Mesothelial cell of epicardium (in vitro differentiated cells): ENCODE results near the gene CFAP97D2. TPM values are rescaled to one million over a fixed set of nuclear protein-coding genes. Genes with fewer than 3 reads are reported as not detected.

Experiments
- DNase-seq, 2 experiments: peaks; one replicate each; pipeline ENCODE4 v3.0.0; 2021; ENCODE audit warnings: low spot score in 2 of 2; ENCODE audit not compliant: unreplicated experiment in 2 of 2
- H3K27ac Mint-ChIP-seq: 2 replicates; pipeline ENCODE4 v1.8.0; 2021; ENCODE audit warnings: mixed read lengths
- H3K27me3 Mint-ChIP-seq: 2 replicates; pipeline ENCODE4 v1.8.0; 2021; ENCODE audit warnings: low read depth, mixed read lengths
- H3K36me3 Mint-ChIP-seq: 2 replicates; pipeline ENCODE4 v1.8.0; 2021; ENCODE audit warnings: mixed read lengths
- H3K4me1 Mint-ChIP-seq: 2 replicates; pipeline ENCODE4 v1.8.0; 2021; ENCODE audit warnings: mixed read lengths
- H3K4me3 Mint-ChIP-seq: 2 replicates; pipeline ENCODE4 v1.8.0; 2021; ENCODE audit warnings: mild to moderate bottlenecking, moderate library complexity, mixed read lengths
- H3K9me3 Mint-ChIP-seq: 2 replicates; pipeline ENCODE4 v1.8.0; 2021; ENCODE audit warnings: mixed read lengths
- total RNA-seq: library from RNA; stranded (reverse); gene quantifications from 3 replicates; pipeline ENCODE4 v1.2.1, GENCODE V29; 2021
- TF ChIP-seq, protein P1 (sequence below): fragments of 200-600 bp; sonication (generic); IDR thresholded peaks from one replicate; pipeline ENCODE4 v1.5.0; 2021; ENCODE audit warnings: antibody characterized with exemption; ENCODE audit not compliant: unreplicated experiment

Gene CFAP97D2
- total RNA-seq, 1 donor from 2014 or later: not detected

DNA sequence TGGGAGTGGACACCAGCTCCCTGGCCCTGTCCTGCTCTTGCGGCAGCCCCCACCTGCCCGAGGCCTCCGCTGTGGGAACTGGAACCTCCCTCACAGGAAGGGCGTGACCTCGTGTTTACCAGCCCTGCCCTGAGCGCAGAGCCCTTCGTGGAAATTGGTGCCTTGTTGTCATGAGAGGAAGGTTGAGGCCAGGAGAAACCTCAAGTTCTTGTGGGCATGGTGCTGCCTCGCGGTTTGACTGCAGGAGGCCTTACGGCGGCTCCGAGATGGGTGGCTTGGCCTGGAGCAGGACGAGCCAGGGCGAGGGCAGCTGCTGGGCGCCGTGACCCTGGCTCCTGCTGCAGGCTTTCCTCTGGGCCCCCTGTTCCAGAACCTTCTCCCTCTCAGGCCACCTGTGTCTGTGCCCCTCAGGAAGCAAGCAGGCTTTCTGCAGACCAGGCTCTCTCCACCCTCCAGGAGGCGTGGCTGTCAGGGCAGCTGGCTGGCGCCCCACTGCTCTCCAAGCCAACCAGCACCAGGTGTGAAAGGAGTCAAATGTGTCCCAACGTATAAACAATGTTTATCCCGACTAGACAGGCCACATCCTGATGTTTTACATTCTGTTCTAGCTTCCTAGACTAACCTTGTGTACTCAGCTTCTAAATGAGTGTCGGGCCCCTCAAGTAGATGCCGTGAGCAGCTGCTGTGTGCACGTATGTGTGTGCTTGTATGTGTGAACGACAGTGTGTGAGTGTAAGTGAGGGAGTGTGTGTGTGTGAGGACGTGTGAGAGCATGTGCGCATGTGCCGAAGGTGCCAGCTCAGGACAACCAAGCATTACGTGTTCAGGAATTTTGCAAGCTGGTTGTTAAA lies 36.2 kb upstream of the CFAP97D2 start:
- peaks cover under 1% of the 10 kb centered on the region for H3K27me3 Mint-ChIP-seq
- DNase-seq: no peak
- H3K4me1 Mint-ChIP-seq: no peaks in the 10 kb centered on the region
- no peaks in the 10 kb centered on the region for H3K36me3 Mint-ChIP-seq
- no peaks in the 10 kb centered on the region for H3K9me3 Mint-ChIP-seq
- TF ChIP-seq, protein P1, sequence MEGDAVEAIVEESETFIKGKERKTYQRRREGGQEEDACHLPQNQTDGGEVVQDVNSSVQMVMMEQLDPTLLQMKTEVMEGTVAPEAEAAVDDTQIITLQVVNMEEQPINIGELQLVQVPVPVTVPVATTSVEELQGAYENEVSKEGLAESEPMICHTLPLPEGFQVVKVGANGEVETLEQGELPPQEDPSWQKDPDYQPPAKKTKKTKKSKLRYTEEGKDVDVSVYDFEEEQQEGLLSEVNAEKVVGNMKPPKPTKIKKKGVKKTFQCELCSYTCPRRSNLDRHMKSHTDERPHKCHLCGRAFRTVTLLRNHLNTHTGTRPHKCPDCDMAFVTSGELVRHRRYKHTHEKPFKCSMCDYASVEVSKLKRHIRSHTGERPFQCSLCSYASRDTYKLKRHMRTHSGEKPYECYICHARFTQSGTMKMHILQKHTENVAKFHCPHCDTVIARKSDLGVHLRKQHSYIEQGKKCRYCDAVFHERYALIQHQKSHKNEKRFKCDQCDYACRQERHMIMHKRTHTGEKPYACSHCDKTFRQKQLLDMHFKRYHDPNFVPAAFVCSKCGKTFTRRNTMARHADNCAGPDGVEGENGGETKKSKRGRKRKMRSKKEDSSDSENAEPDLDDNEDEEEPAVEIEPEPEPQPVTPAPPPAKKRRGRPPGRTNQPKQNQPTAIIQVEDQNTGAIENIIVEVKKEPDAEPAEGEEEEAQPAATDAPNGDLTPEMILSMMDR: no peak
- H3K27ac Mint-ChIP-seq: no peak overlapping the region
- no peak overlapping the region for H3K4me3 Mint-ChIP-seq

DNA sequence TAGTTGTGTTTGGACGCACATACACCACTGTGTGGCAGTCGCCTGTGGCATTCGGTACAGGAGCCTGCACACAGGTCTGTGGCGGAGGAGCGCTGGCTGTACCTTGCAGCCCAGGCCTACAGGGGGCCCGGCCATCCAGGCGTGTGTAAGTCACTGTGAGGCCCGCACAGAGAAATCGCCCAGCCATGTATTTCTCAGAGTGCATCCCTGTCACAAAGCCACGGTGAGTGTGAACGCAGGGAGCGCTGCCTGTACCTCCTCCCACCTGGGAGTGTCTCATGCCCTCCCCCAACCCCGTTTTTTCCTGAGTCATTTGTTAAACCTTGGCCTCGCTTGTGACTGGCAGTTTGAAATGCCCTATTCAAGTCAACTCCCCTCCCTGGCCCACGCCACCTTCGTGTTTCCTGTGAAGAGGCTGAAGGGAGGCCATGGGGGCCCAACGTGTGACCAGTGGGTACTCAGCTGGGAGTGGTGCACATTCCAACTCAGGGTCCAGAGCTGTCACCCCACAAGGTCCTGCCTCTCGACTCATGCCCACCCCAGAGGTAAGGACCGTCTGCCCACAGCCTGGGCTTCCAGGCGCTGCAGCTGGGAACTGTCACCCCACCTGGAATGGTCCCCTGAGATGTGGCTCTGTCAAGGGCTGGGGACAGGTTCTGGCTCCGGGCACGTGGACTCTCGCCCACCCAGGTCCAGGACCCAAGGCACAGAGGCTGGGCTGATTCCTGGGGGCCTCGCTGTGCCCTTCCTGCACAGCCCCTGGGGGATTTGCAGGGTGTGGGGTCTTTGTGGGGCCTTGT lies 35.1 kb upstream of the CFAP97D2 start:
- TF ChIP-seq, protein P1: no peak
- H3K9me3 Mint-ChIP-seq: no peaks in the 10 kb centered on the region
- no peak overlapping the region for H3K27ac Mint-ChIP-seq
- H3K36me3 Mint-ChIP-seq: no peaks in the 10 kb centered on the region
- no peak overlapping the region for H3K4me3 Mint-ChIP-seq
- H3K27me3 Mint-ChIP-seq: peaks cover 2% of the 10 kb centered on the region
- no peaks in the 10 kb centered on the region for H3K4me1 Mint-ChIP-seq
- DNase-seq: no peak

DNA sequence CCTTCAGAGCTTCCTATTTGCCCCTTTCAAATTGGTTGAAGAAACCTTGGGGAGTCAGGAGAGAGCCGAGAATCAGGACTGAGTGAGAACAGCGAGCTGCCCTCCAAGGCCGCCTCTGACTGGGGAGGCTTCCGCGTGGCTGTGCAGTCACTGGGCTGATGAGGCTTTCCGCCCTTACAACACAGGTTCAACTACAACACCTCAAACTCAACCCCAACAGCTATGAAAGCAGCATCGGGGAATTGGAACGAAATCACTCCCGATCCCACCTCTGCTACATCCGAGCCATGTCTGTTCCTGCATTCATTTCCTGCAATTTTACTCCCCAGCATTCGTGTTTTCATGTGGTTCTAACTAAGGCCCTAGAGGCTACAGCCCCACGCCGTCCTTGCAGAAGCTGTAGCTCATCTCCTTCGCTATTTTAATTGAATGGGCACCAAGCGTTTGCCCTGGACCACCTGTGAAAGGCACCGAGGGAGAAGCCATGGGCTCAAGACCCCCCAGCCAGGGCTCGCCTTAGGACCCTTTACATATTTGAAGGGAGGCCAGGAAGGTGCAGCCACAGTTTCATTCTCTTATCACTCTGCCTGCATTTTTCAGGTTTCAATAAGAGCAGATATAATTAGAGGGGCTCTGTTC lies 34.3 kb upstream of the CFAP97D2 start:
- H3K9me3 Mint-ChIP-seq: no peaks in the 10 kb centered on the region
- no peak overlapping the region for H3K4me3 Mint-ChIP-seq
- H3K27ac Mint-ChIP-seq: no peak overlapping the region
- H3K27me3 Mint-ChIP-seq: peaks cover 2% of the 10 kb centered on the region
- DNase-seq: no peak
- TF ChIP-seq, protein P1: no peak
- H3K36me3 Mint-ChIP-seq: no peaks in the 10 kb centered on the region
- no peaks in the 10 kb centered on the region for H3K4me1 Mint-ChIP-seq

DNA sequence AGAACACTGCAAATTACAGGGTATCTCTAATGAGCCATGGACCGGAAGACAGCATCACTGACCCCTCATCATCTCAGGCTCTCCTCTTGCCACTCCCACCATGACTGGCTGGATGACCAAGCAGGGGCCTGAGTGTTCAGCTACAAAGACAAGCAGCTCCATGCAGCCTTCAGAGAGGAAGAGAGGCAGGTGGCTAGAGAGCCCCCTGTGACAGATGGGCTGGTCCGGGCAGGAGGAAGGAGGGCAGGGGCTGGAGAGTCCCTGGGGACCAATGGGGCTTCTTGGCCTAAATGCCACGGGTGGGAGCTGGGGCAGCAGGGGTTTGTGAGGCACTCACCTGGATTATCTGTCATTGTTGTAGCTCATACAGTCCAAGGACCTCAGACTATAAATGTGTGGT lies 33.8 kb upstream of the CFAP97D2 start:
- no peaks in the 10 kb centered on the region for H3K9me3 Mint-ChIP-seq
- H3K27ac Mint-ChIP-seq: no peak overlapping the region
- H3K27me3 Mint-ChIP-seq: peaks cover 2% of the 10 kb centered on the region
- H3K4me3 Mint-ChIP-seq: no peak overlapping the region
- TF ChIP-seq, protein P1: no peak
- H3K36me3 Mint-ChIP-seq: no peaks in the 10 kb centered on the region
- H3K4me1 Mint-ChIP-seq: no peaks in the 10 kb centered on the region
- no peak for DNase-seq

DNA sequence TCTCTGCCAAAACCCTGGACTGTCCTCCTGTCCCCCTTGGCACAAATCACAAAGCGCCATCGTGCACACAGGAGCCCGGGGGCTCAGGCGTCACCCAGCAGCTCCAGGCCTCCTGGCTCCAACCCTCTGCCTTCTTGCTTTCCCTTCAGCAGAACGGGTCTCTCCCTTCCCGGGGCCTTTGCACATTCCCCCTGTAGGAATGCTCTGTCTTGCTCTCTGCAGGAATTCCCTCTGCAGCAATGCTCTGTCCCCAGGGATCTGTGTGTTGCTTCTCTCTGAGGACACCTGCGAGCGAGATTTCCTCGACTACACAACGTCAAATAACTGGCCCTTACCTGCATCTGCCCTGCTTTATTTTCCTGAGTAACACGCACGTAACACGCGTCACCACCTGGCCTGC lies 33.3 kb upstream of the CFAP97D2 start:
- peaks cover 2% of the 10 kb centered on the region for H3K27me3 Mint-ChIP-seq
- H3K4me3 Mint-ChIP-seq: no peak overlapping the region
- TF ChIP-seq, protein P1: no peak
- no peak overlapping the region for H3K27ac Mint-ChIP-seq
- H3K9me3 Mint-ChIP-seq: no peaks in the 10 kb centered on the region
- DNase-seq: no peak
- H3K36me3 Mint-ChIP-seq: no peaks in the 10 kb centered on the region
- H3K4me1 Mint-ChIP-seq: no peaks in the 10 kb centered on the region
